HepG2 (cell line): ENCODE results near the gene TSHZ2. TPM values are rescaled to one million over a fixed set of nuclear protein-coding genes. Genes with fewer than 3 reads are reported as not detected.

Experiments
- ATAC-seq: fragments of 200-7000 bp; cut with Tn5 transposase; 3 replicates; pipeline ENCODE4 v1.9.1; 2020; ENCODE audit warnings: mild to moderate bottlenecking, moderate library complexity
- BruUV-seq: library from RNA; stranded (reverse); fragments of 400-500 nt; replicated peaks from 2 replicates; lab custom pipeline; 2021; lab: Mats Ljungman, UMichigan
- CTCF ChIA-PET: fragments of 300-600 bp; formaldehyde crosslinking; extraction: SDS; loops from one replicate; lab custom pipeline; 2021; ENCODE audit warnings: low total read pairs, inconsistent platforms, low intra/inter-chr PET ratio; lab: Yijun Ruan, JAX
- POLR2A ChIA-PET: fragments of 350-600 bp; sonication (Branson Sonifier 250); formaldehyde crosslinking; loops from one replicate; lab custom pipeline; 2020; ENCODE audit warnings: antibody characterized with exemption, inconsistent platforms; lab: Yijun Ruan, JAX
- DNase-seq: peaks from one replicate; pipeline ENCODE4 v3.0.0-alpha.2; 2015; ENCODE audit warnings: low spot score
- FAIRE-seq: peaks from 3 replicates; lab custom pipeline; 2011; peaks lifted over from hg19 to GRCh38; lab: Jason Lieb, UNC
- H2AFZ ChIP-seq: one replicate; pipeline ENCODE4 v1.6.1; 2011; ENCODE audit warnings: low read length, inconsistent platforms
- H3K27ac ChIP-seq: fragments of 300-600 bp; 3 replicates; pipeline ENCODE4 v1.8.0; 2011; ENCODE audit warnings: mixed run types, mild to moderate bottlenecking, mixed read lengths, low read length, inconsistent platforms; ENCODE audit not compliant: insufficient read depth; ENCODE audit errors: extremely low read length
- H3K27me3 ChIP-seq, 2 experiments: fragments of 200-600 bp in 1 of 2; 2 replicates in 1 of 2; 3 replicates in 1 of 2; pipeline versions ENCODE4 v1.6.0 to v1.8.0; 2011; ENCODE audit warnings: low read length in 2 of 2, mild to moderate bottlenecking in 2 of 2, moderate library complexity in 2 of 2, inconsistent platforms in 1 of 2; ENCODE audit not compliant: insufficient read depth in 2 of 2, control insufficient read depth in 1 of 2
- H3K36me3 ChIP-seq, 2 experiments: fragments of 200-600 bp in 1 of 2; replicated peaks in 1 of 2; 2 replicates in 1 of 2; 3 replicates in 1 of 2; pipeline versions ENCODE4 v1.5.1 to v1.8.0; 2011; ENCODE audit warnings: low read length in 2 of 2, inconsistent platforms in 1 of 2; ENCODE audit not compliant: insufficient read depth in 2 of 2, control insufficient read depth in 1 of 2
- H3K4me1 ChIP-seq: 2 replicates; pipeline ENCODE4 v1.5.1; 2012; ENCODE audit warnings: low read length, inconsistent platforms; ENCODE audit not compliant: insufficient read depth
- H3K4me2 ChIP-seq: 2 replicates; pipeline ENCODE4 v1.6.0; 2011; ENCODE audit warnings: low read depth, low read length, inconsistent platforms
- H3K4me3 ChIP-seq, 3 experiments: fragments of 200-600 bp in 1 of 3; sonication (generic), shearing (Covaris generic) in 1 of 3; replicated peaks in 1 of 3; 2 replicates each; pipeline ENCODE4 v1.5.1; 2011 to 2016; ENCODE audit warnings: low read length in 3 of 3, inconsistent platforms in 2 of 3, low read depth in 2 of 3, mild to moderate bottlenecking in 2 of 3, control low read depth in 1 of 3, mixed read lengths in 1 of 3; ENCODE audit not compliant: insufficient read depth in 1 of 3
- H3K79me2 ChIP-seq: one replicate; pipeline ENCODE4 v1.6.1; 2011; ENCODE audit warnings: low read length, inconsistent platforms; ENCODE audit not compliant: insufficient read depth
- H3K9ac ChIP-seq: 2 replicates; pipeline ENCODE4 v1.6.0; 2011; ENCODE audit warnings: mild to moderate bottlenecking, low read depth, low read length, inconsistent platforms; ENCODE audit not compliant: insufficient read depth
- H3K9me3 ChIP-seq: 2 replicates; pipeline ENCODE4 v1.5.1; 2012; ENCODE audit warnings: mild to moderate bottlenecking, low read length
- H4K20me1 ChIP-seq: 2 replicates; pipeline ENCODE4 v1.6.0; 2011; ENCODE audit warnings: inconsistent platforms, mild to moderate bottlenecking, low read length, moderate library complexity; ENCODE audit not compliant: insufficient read depth
- CENPBD1 ChIP-seq: sonication (generic); formaldehyde crosslinking; IDR thresholded peaks from 2 replicates; pipeline ENCODE4 v1.8.0; 2022; ENCODE audit warnings: missing genetic modification reagents, low read depth, mild to moderate bottlenecking, borderline replicate concordance
- DDIT3 ChIP-seq: sonication (generic); formaldehyde crosslinking; IDR thresholded peaks from 2 replicates; pipeline ENCODE4 v1.4.0; 2020; ENCODE audit warnings: mild to moderate bottlenecking, missing genetic modification reagents
- DPF2 ChIP-seq: sonication (generic); formaldehyde crosslinking; IDR thresholded peaks from 2 replicates; pipeline ENCODE4 v1.4.0; 2020; ENCODE audit warnings: mild to moderate bottlenecking, low read depth, missing genetic modification reagents, borderline replicate concordance
- E2F2 ChIP-seq: sonication (generic); formaldehyde crosslinking; IDR thresholded peaks from 2 replicates; pipeline ENCODE4 v1.4.0; 2020; ENCODE audit warnings: missing genetic modification reagents, borderline replicate concordance
- FOXK2 ChIP-seq: fragments of 450-650 bp; IDR thresholded peaks from 2 replicates; pipeline ENCODE4 v1.6.1; 2016
- JARID2 ChIP-seq: sonication (generic); formaldehyde crosslinking; IDR thresholded peaks from 2 replicates; pipeline ENCODE4 v1.8.1; 2023; ENCODE audit warnings: missing genetic modification reagents, inconsistent platforms; ENCODE audit not compliant: insufficient replicate concordance
- PHF5A ChIP-seq: IDR thresholded peaks from one replicate; pipeline ENCODE4 v1.6.1; 2018; ENCODE audit warnings: low read depth, missing genetic modification reagents; ENCODE audit not compliant: unreplicated experiment
- PTBP1 ChIP-seq: fragments of 200-400 bp; formaldehyde crosslinking; IDR thresholded peaks from 2 replicates; pipeline ENCODE4 v1.6.1; 2018; ENCODE audit warnings: low read length, low read depth; ENCODE audit not compliant: poor library complexity, severe bottlenecking
- SP5 ChIP-seq: IDR thresholded peaks from 2 replicates; pipeline ENCODE4 v1.6.1; 2016; ENCODE audit warnings: low read depth, borderline replicate concordance
- SRSF1 ChIP-seq: fragments of 200-400 bp; formaldehyde crosslinking; optimal IDR thresholded peaks from 2 replicates; pipeline ENCODE3; 2017; ENCODE audit warnings: mild to moderate bottlenecking, low read depth, low read length, moderate library complexity
- ZNF224 ChIP-seq: sonication (generic); formaldehyde crosslinking; IDR thresholded peaks from 2 replicates; pipeline ENCODE4 v1.5.0; 2020; ENCODE audit warnings: mild to moderate bottlenecking, missing genetic modification reagents
- ZNF761 ChIP-seq: sonication (generic); formaldehyde crosslinking; conservative IDR thresholded peaks from 2 replicates; pipeline ENCODE4 v1.4.0; 2020; ENCODE audit warnings: mild to moderate bottlenecking, missing genetic modification reagents
- WGBS: methylation state at CpG from one replicate; pipeline ENCODE4 v1.1.6; 2017; ENCODE audit warnings: low lambda C conversion rate; 5-methylcytosine and 5-hydroxymethylcytosine counted together
- in situ Hi-C: cut with HindIII; loops from 2 replicates; pipeline ENCODE4 v1.10.0; 2017; ENCODE audit warnings: low pct_unique_long_range_greater_than_20kb; ENCODE audit not compliant: extremely low pct_ligation_motif_present
- intact Hi-C: fragments of 100-400 bp; cut with micrococcal nuclease; formaldehyde crosslinking; loops from one replicate; pipeline ENCODE4 v1.10.0; 2022; ENCODE audit not compliant: unreplicated experiment
- polyA plus RNA-seq, 8 experiments: library from polyadenylated mRNA; depleted of rRNA in 3 of 8; stranded (reverse) in 7 of 8; unstranded in 1 of 8; fragments of >200 nt; fragmentation: Illumina TruSeq in 4 of 8; extraction: Trizol in 4 of 8; gene quantifications; 2 replicates each; pipeline versions ENCODE4 v1.2.1 to v1.2.3, GENCODE V29; 2011 to 2016; ENCODE audit warnings: low read depth in 4 of 8, missing spikeins in 1 of 8, mixed read lengths in 1 of 8; ENCODE audit not compliant: insufficient read depth in 1 of 8
- total RNA-seq, 5 experiments: library from RNA; depleted of rRNA; stranded (reverse); fragments of >200 nt; fragmentation: Illumina TruSeq; extraction: Trizol; gene quantifications; 2 replicates each; pipeline ENCODE4 v1.2.3, GENCODE V29; 2016; ENCODE audit warnings: low read depth in 1 of 5

Gene TSHZ2
- total and polyA plus RNA-seq, 2 of the 13 experiments (the other 11 are each of a cell fraction or from before 2014, with no cell fraction given) = 0.01 TPM; not detected in 1

- no peak overlapping the region for H3K27ac ChIP-seq
- in situ Hi-C loops = no loop called here
- no peak overlapping the region for H3K9ac ChIP-seq
- no peak overlapping the region for H2AFZ ChIP-seq
- no peak for FAIRE-seq
- 30% methylated on average over 8 of the region's 8 CpGs for WGBS
- no peaks in the 10 kb centered on the region for H3K36me3 ChIP-seq
- no peaks in the 10 kb centered on the region for H3K79me2 ChIP-seq
- intact Hi-C loops = no loop called here
- no peak overlapping the region for H3K4me3 ChIP-seq
- no peak for ATAC-seq
- no TSS peak for BruUV-seq
- POLR2A ChIA-PET = no interaction called here
- DNase-seq = no peak
- TF ChIP-seq ZNF224 (CRISPR knock-in tag) (no peak), CENPBD1 (CRISPR knock-in tag) (no peak), E2F2 (CRISPR knock-in tag) (no peak), PTBP1 (no peak), DDIT3 (CRISPR knock-in tag) (no peak), ZNF761 (no peak), DPF2 (CRISPR knock-in tag) (no peak), PHF5A (no peak), FOXK2 (no peak), JARID2 (CRISPR knock-in tag) (no peak), SP5 (CRISPR knock-in tag) (no peak), SRSF1 (no peak)
- TF ChIP-seq, all 625 proteins: peak for 0
- Histone ChIP-seq H3K9me3 (no peaks in the 10 kb centered on the region), H4K20me1 (no peaks in the 10 kb centered on the region), H3K4me2 (no peak overlapping the region), H3K27me3 (peaks cover 4 to 21% of the 10 kb centered on the region in 2 experiments; a peak in 2 of 5 replicates), H3K4me1 (no peaks in the 10 kb centered on the region)
- CTCF ChIA-PET = no interaction called here
Measured at GRCh38 chr20:53387983-53388675, 416.0 kb downstream of the TSHZ2 start.
